Measurements from ENCODE around the gene CDH26.

The CDH26 gene

DNA sequence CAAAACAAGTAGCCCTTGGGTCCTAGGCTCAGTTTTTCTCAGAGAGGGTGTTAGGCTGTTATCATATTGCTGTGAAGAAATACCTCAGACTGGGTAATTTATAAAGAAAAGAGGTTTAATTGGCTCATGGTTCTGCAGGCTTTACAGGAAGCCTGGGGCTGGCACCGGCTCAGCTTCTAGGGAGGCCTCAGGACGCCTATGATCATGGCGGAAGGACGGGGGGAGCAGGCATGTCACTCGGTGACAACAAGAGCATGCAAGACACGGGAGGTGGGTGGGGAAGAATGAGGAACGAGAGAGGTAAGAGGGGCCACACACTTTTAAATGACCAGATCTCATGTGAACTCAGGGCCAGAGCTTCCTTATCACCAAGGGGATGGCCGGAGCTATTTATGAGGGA, 26.9 kb downstream of the CDH26 start:
- DNase-seq = no peak

DNA sequence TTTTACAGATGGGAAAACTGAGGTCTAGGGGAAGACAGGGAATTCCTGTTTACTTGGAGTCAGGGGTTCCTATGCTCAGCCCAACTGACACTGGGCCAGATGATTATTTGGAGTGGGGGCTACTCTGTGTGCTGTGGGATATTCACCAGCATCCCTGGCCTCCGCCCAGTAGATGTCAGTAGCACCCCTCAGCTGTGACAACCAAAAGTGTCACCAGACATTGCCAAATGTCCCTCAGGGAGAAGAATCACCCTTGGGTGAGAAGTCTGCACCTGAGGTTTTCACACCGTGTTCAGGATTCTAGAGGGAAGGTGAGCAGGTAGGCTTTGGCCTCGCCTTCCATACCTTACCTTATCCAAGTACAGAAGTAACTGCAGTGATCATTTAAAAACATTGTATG, 27.6 kb downstream of the CDH26 start:
- no peak for DNase-seq

DNA sequence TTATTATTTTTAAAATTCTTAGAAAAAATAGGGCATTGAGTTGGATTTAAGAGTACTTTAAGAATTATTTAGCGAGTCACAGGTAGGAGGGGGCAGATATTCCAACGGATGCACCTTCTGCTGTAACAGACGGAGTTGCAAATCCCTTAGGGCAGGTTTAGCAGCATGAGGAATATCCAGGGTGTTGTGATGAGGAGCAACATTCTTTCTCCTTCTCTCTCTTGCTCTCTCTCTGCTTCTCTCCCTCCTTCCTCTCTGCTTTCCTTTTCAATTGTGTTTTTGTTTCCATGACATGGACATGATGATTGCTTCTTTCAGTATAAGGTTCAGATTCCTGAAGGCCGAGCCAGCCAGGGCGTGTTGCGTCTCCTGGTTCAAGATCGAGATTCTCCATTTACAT, 28.9 kb downstream of the CDH26 start:
- no peak for DNase-seq

GRCh38 chr20:59988141-59988540, 29.9 kb downstream of the CDH26 start:
- no peak for DNase-seq

DNA sequence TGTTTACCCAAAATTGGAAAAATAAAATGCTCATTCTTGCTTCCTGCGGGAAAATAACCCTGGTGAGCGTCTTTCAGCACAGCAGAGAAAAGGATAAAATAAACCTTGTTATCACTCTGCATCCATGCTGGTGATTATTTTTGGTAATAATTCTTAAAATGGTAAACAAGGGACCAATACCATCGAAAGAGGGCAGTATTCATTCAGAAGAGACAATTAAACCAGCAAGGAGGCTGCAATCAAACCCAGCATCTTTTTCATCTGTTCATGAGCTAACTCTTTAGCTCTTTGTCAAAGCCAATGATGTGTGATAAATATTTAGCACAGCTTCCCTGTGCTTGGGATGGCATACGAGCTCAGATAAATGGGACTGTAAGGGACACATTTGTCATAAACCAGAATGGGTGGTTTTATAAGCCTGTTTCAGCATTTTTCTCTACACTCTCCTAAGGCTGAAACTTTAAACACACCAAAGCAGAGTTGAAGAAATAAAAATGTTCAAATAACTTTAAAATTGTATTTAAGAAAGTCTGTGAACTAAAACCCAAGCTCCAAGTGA, 34.4 kb downstream of the CDH26 start:
- no peak for DNase-seq

DNA sequence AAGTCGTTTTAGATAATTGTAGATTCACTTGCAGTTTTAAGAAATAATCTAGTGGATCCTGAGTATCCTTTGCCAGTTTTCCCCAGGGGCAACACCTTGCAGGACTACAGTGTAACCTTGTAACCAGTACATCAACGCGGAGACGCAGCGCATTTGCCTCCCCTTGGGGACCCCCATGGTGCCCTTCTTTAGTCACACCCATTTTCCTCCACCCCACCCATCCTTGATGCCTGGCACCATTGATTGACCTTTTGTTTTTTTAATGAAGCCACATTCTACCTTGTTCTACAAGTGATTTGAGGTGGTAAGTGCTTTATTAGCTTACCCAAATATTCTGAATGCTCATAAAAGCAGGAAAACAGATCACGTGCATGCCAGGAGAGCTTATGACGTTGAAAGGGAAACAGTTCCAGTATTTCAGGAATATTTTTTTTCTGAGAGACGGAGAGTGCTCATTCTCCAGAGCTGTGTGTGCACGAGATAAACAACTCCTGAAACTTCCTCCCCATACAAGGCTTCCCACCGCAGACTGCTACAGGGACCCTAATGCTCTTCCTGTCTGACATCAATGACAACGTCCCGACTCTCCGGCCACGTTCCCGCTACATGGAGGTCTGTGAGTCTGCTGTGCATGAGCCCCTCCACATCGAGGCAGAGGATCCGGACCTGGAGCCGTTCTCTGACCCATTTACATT, 35.7 kb downstream of the CDH26 start:
- peak in 1 of 51 donors; percentile 13 for DNase-seq

- peak in 3 of 51 donors; percentile 12 to 21 (median 18) for DNase-seq
Observed at GRCh38 chr20:59994697-59995122, 36.5 kb downstream of the CDH26 start.

GRCh38 chr20:59996108-59996507, 37.9 kb downstream of the CDH26 start:
- DNase-seq = no peak

DNA sequence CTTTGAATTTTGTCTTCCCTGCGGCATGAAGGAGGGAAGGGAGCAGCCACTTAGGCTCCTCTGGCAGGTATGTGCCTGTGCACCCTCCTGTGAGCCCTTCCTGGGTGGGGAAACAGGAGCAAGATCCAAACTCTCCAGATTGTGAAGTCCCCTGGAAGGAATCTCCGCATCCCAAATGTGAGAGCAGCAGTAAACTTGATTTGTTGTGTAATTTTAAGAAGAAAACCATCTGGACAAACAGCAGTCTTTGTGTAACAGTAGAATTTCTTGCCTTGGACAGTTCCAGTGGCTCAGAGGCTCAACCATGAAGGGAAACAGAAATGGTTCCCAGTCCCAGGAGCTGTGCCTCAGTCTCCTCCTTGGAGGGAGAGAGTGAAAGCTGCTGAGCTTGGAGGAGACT, 39.7 kb downstream of the CDH26 start:
- no peak for DNase-seq

DNA sequence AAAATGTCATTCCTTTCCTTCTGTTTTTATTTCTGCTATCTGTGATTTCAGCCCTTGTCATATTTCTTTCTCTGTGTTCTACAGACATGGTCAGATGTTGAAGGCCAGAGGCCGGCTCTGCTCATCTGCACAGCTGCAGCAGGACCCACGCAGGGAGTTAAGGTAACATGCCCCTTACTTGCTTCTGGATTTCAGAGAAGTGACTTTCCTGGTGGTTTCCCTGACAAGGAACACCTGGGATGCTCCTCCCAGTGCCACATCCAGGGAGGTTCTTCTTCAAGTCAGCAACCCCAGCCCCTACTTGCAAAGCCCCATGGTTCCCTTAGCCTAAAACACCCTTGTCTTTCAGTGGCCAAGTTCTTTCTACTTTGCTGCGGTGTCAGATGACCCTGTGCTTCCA, 41.3 kb downstream of the CDH26 start:
- DNase-seq = no peak

GRCh38 chr20:60000271-60001042, 42.2 kb downstream of the CDH26 start:
- no peak for DNase-seq

- DNase-seq = no peak
Observed at GRCh38 chr20:60001108-60001507, 42.9 kb downstream of the CDH26 start.

DNA sequence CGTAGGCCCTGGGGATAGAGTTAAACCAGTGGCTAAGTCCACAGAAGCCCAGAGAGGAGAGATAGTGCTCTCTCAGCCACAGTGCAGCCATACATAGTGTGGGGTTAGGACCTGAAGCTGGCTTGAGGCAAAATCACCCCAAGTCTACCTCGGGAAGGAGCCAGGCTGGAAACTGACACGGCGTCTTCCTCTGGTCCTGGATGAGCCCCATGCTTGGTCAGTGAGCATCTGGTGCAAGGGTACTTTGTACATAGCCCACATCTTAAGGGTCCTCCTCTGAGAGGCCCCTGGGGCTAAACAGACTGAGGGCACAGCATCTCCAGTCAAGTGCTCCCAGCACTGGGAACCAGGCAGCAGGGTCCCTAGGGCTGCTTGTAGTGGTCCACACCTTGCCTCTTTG, 45.6 kb downstream of the CDH26 start:
- DNase-seq = no peak

- DNase-seq = no peak
Observed at GRCh38 chr20:60006261-60006660, 48.0 kb downstream of the CDH26 start.

GRCh38 chr20:60007464-60007863, 49.2 kb downstream of the CDH26 start:
- no peak for DNase-seq

- DNase-seq = peak in 4 of 51 donors; percentile 13 to 48 (median 15)
Observed at GRCh38 chr20:60008130-60008808, 50.0 kb downstream of the CDH26 start.

DNA sequence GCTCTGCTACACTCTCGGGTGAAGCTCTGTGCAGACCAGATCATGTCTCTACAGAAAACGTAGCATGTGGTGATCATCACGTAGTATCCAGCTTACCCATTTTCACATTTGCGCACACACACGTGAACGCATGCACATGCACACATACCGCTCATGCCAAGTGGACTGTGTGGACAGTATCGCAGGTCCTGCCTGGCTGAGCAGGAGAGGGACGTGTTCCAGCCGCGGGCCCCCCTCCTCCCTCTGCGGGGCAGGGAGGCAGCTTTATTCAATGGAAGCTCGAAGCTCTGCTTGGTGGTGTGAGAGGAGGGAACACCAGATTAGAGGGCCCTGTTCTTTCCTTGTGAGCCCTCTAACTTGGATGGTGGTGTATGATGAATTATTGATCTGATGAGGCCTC, 51.1 kb downstream of the CDH26 start:
- DNase-seq = no peak

DNA sequence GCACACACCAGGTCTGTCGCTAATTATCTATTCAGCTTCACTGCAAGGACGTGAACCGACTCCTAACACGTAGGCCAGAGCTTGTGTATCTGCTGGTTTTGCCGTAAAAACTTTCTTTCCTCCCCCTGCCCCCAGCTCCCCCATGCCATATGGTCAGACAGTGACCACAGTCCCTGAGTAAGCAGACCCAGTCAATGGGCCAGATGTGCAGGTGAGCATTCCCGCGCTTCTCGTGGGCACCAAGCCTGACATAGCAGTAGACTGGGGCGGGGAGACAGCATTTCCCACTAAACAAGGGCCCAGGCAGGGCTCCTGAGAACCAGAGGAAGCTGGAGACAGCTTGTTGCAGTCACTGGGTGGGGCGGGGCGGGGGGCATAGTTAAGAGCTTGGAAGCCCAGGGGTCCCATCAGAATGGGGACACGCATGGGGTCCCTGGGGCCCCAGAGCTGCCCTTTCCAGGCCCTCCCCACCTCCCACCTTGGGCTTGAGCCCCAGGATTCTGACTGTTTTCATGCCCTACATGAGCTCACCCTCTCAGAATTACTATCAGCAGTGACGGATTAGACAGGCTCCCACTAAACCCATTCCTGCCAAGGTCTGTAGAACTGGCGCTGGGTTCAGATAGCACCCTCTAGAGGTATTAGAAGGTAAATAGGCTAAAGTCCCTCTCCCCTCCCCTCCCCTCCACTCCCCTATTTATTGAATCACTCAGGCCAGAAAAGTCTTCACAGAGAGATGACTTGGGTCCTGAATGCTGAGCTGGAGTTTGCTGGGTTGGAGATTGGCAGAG, 51.8 kb downstream of the CDH26 start:
- peak in 1 of 51 donors; percentile 10 for DNase-seq

DNA sequence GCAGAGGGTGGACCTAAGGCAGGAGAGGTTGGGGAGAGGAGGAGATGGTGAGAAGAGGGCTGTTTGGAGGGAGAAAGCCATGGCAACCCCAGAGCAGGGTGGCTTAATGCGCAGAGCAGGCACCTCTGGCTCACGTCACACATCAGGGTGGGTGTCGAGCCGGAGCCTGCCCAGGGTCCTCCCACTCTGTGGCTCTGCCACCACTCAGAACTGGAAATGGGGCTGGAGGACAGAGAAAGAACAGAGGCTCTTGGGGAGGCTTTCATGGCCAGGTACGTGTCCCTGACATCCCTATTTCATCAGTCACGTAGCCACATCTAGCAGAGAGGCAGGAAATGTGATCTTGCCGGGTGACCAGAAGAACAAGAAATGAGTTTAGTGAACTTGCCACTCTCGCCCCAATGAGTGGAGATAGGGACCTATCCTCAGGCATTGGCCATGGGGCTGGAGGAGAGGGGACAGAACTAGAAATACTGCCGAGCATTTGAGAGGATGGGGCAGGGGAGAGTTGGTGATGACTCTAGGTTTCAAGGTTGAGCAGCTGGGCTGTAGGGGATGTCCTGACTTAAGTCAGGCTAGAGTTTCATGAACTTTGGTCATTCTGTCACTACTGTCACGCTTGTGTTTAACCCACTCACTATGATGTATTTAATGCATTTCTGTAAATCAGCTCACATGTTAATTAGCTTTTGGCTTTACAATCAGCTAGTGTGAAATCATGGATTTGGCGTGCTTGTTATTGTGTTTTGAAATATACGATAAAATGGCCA, 52.7 kb downstream of the CDH26 start:
- DNase-seq = no peak

Measured in hypothalamus (tissue), 51 donors.